ENCODE measurements around the gene OR51B2. TPM values are rescaled to one million over a fixed set of nuclear protein-coding genes. Genes with fewer than 3 reads are reported as not detected.
"Not testable (repeated sequence)": the region's sequence is repeated elsewhere in the genome, so short reads cannot be mapped to it uniquely, and the experiment has no call there.

OR51B2 gene
- total RNA-seq, 1 donor from 2014 or later = 0.56 TPM

DNA sequence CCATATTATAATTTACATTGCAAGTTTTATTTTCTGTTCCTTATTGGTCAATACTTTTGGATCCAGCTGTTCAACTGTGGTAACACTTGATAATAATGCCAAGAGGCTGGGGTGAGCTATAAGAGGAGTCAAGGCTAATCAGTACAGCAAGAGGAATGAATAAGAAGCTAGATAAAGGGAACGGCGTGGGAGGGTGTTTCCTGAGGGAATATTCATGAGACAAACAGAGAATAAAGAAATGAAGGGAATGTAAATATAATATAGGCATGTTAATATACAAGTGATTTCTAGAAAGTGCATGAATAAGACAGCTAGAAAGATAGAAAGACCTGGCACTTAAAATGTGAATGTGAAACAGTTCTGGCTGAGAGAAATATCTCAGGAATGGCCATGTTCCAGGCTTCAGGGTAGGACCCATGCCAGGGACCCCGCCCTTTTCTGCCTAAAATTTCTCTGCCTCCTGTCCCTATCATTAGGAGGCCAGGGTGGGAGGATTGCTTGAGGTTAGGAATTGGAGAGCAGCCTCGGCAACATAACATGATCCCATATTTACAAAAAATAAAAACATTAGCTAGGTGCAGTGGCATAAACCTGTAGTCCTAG, 26.3 kb downstream of the OR51B2 start:
- DNase-seq (ENCODE audit: low spot score in 2 of 2, unreplicated experiment in 2 of 2) = no peak
- TF ChIP-seq CTCF (IDR thresholded peaks at IDR 0.05; ENCODE audit: unreplicated experiment) = no peak
- H3K9me3 Mint-ChIP-seq = peaks cover 4% of the 10 kb centered on the region
- peaks cover 2% of the 10 kb centered on the region for H3K27me3 Mint-ChIP-seq (ENCODE audit: low read depth)
- peaks cover 5% of the 10 kb centered on the region for H3K4me1 Mint-ChIP-seq
- H3K27ac Mint-ChIP-seq = no peak overlapping the region
- no peaks in the 10 kb centered on the region for H3K36me3 Mint-ChIP-seq
- H3K4me3 Mint-ChIP-seq = no peak overlapping the region

GRCh38 chr11:5294342-5294995, 29.6 kb downstream of the OR51B2 start:
- H3K9me3 Mint-ChIP-seq; H3K27ac Mint-ChIP-seq; H3K36me3 Mint-ChIP-seq; H3K27me3 Mint-ChIP-seq (ENCODE audit: low read depth); H3K4me1 Mint-ChIP-seq; H3K4me3 Mint-ChIP-seq; DNase-seq (ENCODE audit: low spot score in 2 of 2, unreplicated experiment in 2 of 2): not testable (repeated sequence)

DNA sequence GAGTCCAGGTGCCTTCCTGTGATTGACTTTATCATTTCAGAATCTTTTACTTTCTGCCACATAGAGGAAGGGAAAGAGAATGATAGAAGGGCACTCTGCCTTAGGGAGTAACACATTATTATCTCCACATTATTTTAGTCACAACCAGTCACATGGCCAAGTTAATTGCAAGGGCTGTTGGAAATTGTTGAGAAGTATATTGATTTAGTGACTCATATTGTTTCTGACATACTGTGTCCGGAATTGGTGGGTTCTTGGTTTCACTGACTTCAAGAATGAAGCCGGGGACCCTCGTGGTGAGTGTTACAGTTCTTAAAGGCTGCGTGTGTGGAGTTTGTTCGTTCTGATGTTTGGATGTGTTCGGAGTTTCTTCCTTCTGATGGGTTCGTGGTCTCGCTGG, 31.1 kb downstream of the OR51B2 start:
- Mint-ChIP-seq H3K27me3 (ENCODE audit: low read depth) (peaks cover 2% of the 10 kb centered on the region), H3K27ac (no peak overlapping the region), H3K9me3 (peaks cover 4% of the 10 kb centered on the region), H3K36me3 (no peaks in the 10 kb centered on the region), H3K4me3 (no peak overlapping the region), H3K4me1 (no peaks in the 10 kb centered on the region)
- no peak for DNase-seq (ENCODE audit: low spot score in 2 of 2, unreplicated experiment in 2 of 2)
- TF ChIP-seq CTCF (IDR thresholded peaks at IDR 0.05; ENCODE audit: unreplicated experiment) = no peak

- Mint-ChIP-seq H3K36me3 (no peaks in the 10 kb centered on the region), H3K9me3 (peaks cover 4% of the 10 kb centered on the region), H3K4me3 (no peak overlapping the region), H3K27ac (no peak overlapping the region), H3K4me1 (no peaks in the 10 kb centered on the region), H3K27me3 (ENCODE audit: low read depth) (no peaks in the 10 kb centered on the region)
- DNase-seq (ENCODE audit: low spot score in 2 of 2, unreplicated experiment in 2 of 2) = no peak
- peak; percentile 39 for TF ChIP-seq CTCF (IDR thresholded peaks at IDR 0.05; ENCODE audit: unreplicated experiment)
Observed at GRCh38 chr11:5291207-5291838, 32.8 kb downstream of the OR51B2 start.

DNA sequence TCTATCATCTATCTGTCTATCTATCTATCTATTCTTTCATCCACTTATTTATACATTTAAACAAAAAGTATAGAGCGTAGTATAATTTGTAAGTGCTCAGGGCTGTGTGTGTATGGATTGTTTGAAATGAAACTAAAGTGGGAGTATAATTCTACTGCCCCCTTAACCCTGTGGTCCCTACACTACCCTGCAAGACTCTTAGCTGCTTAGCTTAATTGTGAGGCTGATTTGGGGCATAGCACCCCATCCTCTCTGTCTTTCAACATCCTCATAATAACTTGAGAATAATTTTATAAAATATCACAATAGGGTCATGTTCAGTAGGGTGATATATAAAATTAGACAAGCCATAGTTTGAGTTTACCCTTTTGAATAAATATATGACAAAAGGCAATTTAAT, 34.0 kb downstream of the OR51B2 start:
- no peaks in the 10 kb centered on the region for H3K27me3 Mint-ChIP-seq (ENCODE audit: low read depth)
- no peak overlapping the region for H3K4me3 Mint-ChIP-seq
- TF ChIP-seq CTCF (IDR thresholded peaks at IDR 0.05; ENCODE audit: unreplicated experiment) = no peak
- DNase-seq (ENCODE audit: low spot score in 2 of 2, unreplicated experiment in 2 of 2) = no peak
- no peaks in the 10 kb centered on the region for H3K36me3 Mint-ChIP-seq
- H3K27ac Mint-ChIP-seq = no peak overlapping the region
- no peaks in the 10 kb centered on the region for H3K4me1 Mint-ChIP-seq
- H3K9me3 Mint-ChIP-seq = peaks cover 4% of the 10 kb centered on the region

DNA sequence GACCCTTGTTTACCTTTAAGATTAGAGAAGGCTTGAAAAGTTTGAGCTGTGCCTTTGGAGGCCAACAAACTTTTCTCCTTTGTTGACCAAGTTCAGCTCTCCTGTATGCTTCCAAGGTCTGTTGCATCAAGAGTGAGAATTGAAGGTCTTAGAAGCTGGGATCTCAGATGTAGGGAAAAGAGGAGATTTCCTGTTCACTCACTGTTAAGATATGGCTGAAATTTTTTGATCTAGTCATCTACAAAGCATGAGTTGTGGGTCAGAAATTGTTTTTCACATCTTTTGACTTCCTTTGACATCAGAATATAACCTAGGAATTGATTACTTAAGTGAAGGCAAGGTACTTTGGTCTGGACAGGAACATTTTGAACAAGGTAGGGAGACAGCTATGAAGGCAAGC, 34.4 kb downstream of the OR51B2 start:
- H3K27ac Mint-ChIP-seq = no peak overlapping the region
- no peaks in the 10 kb centered on the region for H3K36me3 Mint-ChIP-seq
- no peaks in the 10 kb centered on the region for H3K4me1 Mint-ChIP-seq
- no peak for DNase-seq (ENCODE audit: low spot score in 2 of 2, unreplicated experiment in 2 of 2)
- H3K9me3 Mint-ChIP-seq = peaks cover 4% of the 10 kb centered on the region
- no peak overlapping the region for H3K4me3 Mint-ChIP-seq
- no peaks in the 10 kb centered on the region for H3K27me3 Mint-ChIP-seq (ENCODE audit: low read depth)
- no peak for TF ChIP-seq CTCF (IDR thresholded peaks at IDR 0.05; ENCODE audit: unreplicated experiment)
